Spleen (tissue), 7 donors: ENCODE data around the gene DLGAP3.

Experiments
- CTCF ChIP-seq, 11 experiments: fragments of 200-600 bp in 7 of 11; fragments of 450-650 bp in 4 of 11; sonication (generic) in 4 of 11; IDR thresholded peaks in 8 of 11; conservative IDR thresholded peaks in 3 of 11; 1 replicate in 7 of 11; 2 replicates in 4 of 11; pipeline versions ENCODE4 v1.4.0 to v1.8.0; 2016 to 2021; ENCODE audit warnings: antibody characterized with exemption in 11 of 11, inconsistent platforms in 4 of 11, mild to moderate bottlenecking in 1 of 11
- POLR2AphosphoS5 ChIP-seq, 3 donors: sonication (generic); formaldehyde crosslinking; IDR thresholded peaks; one replicate each; pipeline ENCODE4 v1.5.1; 2017; ENCODE audit warnings: antibody characterized with exemption in 3 of 3
- donor health status: DM: no; HTN: no; CAD: no; lungs with moderate emphysema.
- donor health status: DM: no; HTN: no; CAD: no.
- donor health status: DM: no; HTN: no; CAD: no.

- no peak for TF ChIP-seq CTCF (IDR thresholded peaks at IDR 0.05 in 8 of 11, conservative IDR thresholded peaks at IDR 0.05 in 3 of 11)
- TF ChIP-seq POLR2AphosphoS5 (IDR thresholded peaks at IDR 0.05): no peak
Observed at GRCh38 chr1:34839526-34840305, 89.7 kb downstream of the DLGAP3 start.
